Measurements from ENCODE around the gene PDF.

Gene PDF

DNA sequence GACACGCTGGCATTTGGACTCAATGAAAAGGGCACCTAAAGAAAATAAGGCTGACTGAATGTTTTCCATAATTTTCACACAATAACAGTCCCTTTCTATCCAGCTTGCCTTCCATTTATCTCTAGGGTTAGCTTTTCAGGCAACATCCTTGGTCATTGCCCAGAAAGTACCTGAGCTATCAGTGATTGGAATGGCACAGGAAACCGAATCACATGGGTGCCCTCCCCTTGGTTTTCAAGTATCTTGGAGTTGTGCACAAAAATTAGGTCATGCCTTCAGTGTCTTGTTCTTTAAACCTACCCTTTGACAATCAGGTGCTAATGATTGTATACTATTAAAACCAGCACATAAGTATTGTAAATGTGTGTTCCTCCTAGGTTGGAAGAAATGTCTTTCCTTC lies 22.5 kb downstream of the PDF start:
- Histone ChIP-seq H4K20me1 (ENCODE audit: insufficient read depth, low read length, poor library complexity, severe bottlenecking) (peaks cover 12% of the 10 kb centered on the region), H3K9me2 (replicated peaks; ENCODE audit: low read depth, low read length) (no peaks in the 10 kb centered on the region), H3K79me2 (ENCODE audit: insufficient read depth, low read length) (peaks cover 15% of the 10 kb centered on the region), H3K9ac (ENCODE audit: low read depth, low read length, poor library complexity, severe bottlenecking) (no peak overlapping the region), H3K4me3 (ENCODE audit: low read length, poor library complexity, severe bottlenecking) (no peak overlapping the region), H3K27me3 (ENCODE audit: insufficient read depth, low read length, poor library complexity, severe bottlenecking) (no peaks in the 10 kb centered on the region), H3F3A (ENCODE audit: low read depth) (no peaks in the 10 kb centered on the region), H3K4me1 (ENCODE audit: insufficient read depth, low read length, poor library complexity, severe bottlenecking) (peaks cover 6% of the 10 kb centered on the region), H3K9me3 (ENCODE audit: insufficient read depth, low read depth, low read length) (no peaks in the 10 kb centered on the region), H2AFZ (ENCODE audit: low read length) (no peak overlapping the region), H3K36me3 (ENCODE audit: insufficient read depth, low read length) (no peaks in the 10 kb centered on the region), H3K4me2 (ENCODE audit: low read depth, low read length, poor library complexity, severe bottlenecking) (no peak overlapping the region)
- TF ChIP-seq, protein P1, sequence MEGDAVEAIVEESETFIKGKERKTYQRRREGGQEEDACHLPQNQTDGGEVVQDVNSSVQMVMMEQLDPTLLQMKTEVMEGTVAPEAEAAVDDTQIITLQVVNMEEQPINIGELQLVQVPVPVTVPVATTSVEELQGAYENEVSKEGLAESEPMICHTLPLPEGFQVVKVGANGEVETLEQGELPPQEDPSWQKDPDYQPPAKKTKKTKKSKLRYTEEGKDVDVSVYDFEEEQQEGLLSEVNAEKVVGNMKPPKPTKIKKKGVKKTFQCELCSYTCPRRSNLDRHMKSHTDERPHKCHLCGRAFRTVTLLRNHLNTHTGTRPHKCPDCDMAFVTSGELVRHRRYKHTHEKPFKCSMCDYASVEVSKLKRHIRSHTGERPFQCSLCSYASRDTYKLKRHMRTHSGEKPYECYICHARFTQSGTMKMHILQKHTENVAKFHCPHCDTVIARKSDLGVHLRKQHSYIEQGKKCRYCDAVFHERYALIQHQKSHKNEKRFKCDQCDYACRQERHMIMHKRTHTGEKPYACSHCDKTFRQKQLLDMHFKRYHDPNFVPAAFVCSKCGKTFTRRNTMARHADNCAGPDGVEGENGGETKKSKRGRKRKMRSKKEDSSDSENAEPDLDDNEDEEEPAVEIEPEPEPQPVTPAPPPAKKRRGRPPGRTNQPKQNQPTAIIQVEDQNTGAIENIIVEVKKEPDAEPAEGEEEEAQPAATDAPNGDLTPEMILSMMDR (conservative IDR thresholded peaks at IDR 0.05; ENCODE audit: low read length) = no peak
- TF ChIP-seq EZH2phosphoT487 (IDR thresholded peaks at IDR 0.05; ENCODE audit: borderline replicate concordance) = no peak

DNA sequence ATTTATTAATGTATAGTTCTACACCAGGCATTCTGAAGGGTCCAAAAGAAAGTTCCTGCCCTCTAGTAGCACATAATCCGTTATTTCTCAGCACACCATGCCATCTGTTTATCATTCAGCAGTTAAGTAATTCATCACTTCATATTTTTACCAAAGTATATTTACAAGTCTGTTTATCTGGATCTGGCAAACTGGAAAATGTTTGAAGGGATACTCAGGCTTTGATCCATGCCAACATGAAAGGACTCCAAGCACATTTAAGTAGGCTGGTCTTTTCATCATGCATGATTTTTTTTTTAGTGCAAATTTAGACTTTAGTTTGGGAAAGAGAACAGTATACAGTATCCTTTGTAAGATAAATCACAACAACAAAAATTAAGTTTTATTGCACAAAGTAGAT lies 23.3 kb downstream of the PDF start:
- Histone ChIP-seq H3F3A (ENCODE audit: low read depth) (no peaks in the 10 kb centered on the region), H3K79me2 (ENCODE audit: insufficient read depth, low read length) (peaks cover 8% of the 10 kb centered on the region), H3K4me2 (ENCODE audit: low read depth, low read length, poor library complexity, severe bottlenecking) (no peak overlapping the region), H4K20me1 (ENCODE audit: insufficient read depth, low read length, poor library complexity, severe bottlenecking) (peaks cover 6% of the 10 kb centered on the region), H3K9ac (ENCODE audit: low read depth, low read length, poor library complexity, severe bottlenecking) (no peak overlapping the region), H3K4me1 (ENCODE audit: insufficient read depth, low read length, poor library complexity, severe bottlenecking) (peaks cover 6% of the 10 kb centered on the region), H3K9me2 (replicated peaks; ENCODE audit: low read depth, low read length) (no peaks in the 10 kb centered on the region), H2AFZ (ENCODE audit: low read length) (no peak overlapping the region), H3K9me3 (ENCODE audit: insufficient read depth, low read depth, low read length) (no peaks in the 10 kb centered on the region), H3K4me3 (ENCODE audit: low read length, poor library complexity, severe bottlenecking) (no peak overlapping the region), H3K36me3 (ENCODE audit: insufficient read depth, low read length) (no peaks in the 10 kb centered on the region), H3K27me3 (ENCODE audit: insufficient read depth, low read length, poor library complexity, severe bottlenecking) (no peaks in the 10 kb centered on the region)
- no peak for TF ChIP-seq EZH2phosphoT487 (IDR thresholded peaks at IDR 0.05; ENCODE audit: borderline replicate concordance)
- TF ChIP-seq, protein P1 (conservative IDR thresholded peaks at IDR 0.05; ENCODE audit: low read length) = no peak

DNA sequence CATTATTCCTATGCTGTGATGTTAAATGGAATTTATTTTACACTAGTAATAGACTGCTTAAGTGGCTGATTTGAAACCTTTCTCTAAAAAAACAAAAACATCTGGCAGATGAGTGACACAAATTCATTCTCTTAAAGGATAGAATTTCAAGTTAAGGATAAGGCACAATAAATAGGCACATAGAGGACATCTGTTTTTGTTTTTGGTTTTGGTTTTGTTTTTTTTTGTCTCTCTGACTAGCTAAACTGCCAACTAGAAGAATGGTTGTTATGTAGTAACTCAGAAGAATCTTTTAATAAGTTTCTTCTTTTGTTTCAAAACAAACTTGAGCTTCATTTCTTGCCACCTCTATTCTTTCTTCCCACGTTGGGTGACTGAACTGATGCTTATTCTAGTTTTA lies 24.4 kb downstream of the PDF start:
- H3K79me2 ChIP-seq (ENCODE audit: insufficient read depth, low read length) = no peaks in the 10 kb centered on the region
- H3K36me3 ChIP-seq (ENCODE audit: insufficient read depth, low read length) = no peaks in the 10 kb centered on the region; the same call in 1 of the 2 replicates
- no peaks in the 10 kb centered on the region for H3K9me3 ChIP-seq (ENCODE audit: insufficient read depth, low read depth, low read length)
- no peak overlapping the region for H3K4me3 ChIP-seq (ENCODE audit: low read length, poor library complexity, severe bottlenecking)
- no peaks in the 10 kb centered on the region for H3F3A ChIP-seq (ENCODE audit: low read depth)
- no peaks in the 10 kb centered on the region for H4K20me1 ChIP-seq (ENCODE audit: insufficient read depth, low read length, poor library complexity, severe bottlenecking)
- no peaks in the 10 kb centered on the region for H3K27me3 ChIP-seq (ENCODE audit: insufficient read depth, low read length, poor library complexity, severe bottlenecking)
- H3K9ac ChIP-seq (ENCODE audit: low read depth, low read length, poor library complexity, severe bottlenecking) = no peak overlapping the region
- TF ChIP-seq EZH2phosphoT487 (IDR thresholded peaks at IDR 0.05; ENCODE audit: borderline replicate concordance) = no peak
- TF ChIP-seq, protein P1 (conservative IDR thresholded peaks at IDR 0.05; ENCODE audit: low read length) = no peak
- H3K4me1 ChIP-seq (ENCODE audit: insufficient read depth, low read length, poor library complexity, severe bottlenecking) = peaks cover 6% of the 10 kb centered on the region
- no peaks in the 10 kb centered on the region for H3K9me2 ChIP-seq (replicated peaks; ENCODE audit: low read depth, low read length)
- no peak overlapping the region for H3K4me2 ChIP-seq (ENCODE audit: low read depth, low read length, poor library complexity, severe bottlenecking)
- H2AFZ ChIP-seq (ENCODE audit: low read length) = no peak overlapping the region

Measured in Loucy (cell line).